GM21619 (cell line): ENCODE results near the gene PLEKHA5.
"Not testable (repeated sequence)": the region's sequence is repeated elsewhere in the genome, so short reads cannot be mapped to it uniquely, and the experiment has no call there.

ENCODE experiments used
- ATAC-seq: cut with Tn5 transposase; IDR thresholded peaks from one replicate; pipeline ENCODE4 v1.9.1; 2021; ENCODE audit not compliant: unreplicated experiment

The PLEKHA5 gene

DNA sequence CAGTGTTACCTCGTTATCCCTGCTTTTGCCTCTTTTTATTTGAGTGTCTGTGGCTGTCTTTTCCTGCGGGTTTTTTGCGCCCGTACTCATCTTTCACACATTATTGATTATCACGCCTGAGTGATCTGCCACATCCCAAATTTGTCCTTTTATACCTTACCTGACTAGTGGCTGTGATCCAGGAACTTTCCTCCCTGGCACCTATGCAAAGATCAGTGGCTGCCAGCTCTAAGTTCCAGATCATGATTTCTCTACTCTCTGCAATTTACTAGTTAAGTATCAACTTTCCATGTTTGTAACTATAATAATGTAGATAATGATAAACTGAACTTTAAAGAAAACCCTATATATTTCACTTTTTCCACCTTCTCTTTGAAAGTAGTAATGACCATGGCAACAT lies 36.9 kb downstream of the PLEKHA5 start:
- ATAC-seq, result no peak

DNA sequence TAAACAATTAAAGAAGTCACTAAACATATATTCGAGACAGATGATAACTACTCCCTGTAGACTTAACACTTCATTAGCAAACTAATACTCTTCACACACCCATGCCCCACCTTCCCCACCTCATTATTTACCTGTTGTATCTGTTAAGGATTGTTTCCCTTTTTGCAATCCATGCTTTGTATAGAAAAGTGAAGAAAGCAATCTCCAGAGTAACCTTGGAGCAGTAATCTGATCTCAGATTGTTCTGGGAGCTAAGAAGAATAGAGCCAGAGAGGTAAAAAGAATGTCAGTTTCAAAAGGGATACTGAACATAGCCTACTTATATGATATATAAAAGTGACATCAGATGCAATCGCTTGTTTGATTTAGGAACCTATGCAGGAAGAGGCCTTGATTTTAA lies 37.4 kb downstream of the PLEKHA5 start:
- no peak for ATAC-seq

DNA sequence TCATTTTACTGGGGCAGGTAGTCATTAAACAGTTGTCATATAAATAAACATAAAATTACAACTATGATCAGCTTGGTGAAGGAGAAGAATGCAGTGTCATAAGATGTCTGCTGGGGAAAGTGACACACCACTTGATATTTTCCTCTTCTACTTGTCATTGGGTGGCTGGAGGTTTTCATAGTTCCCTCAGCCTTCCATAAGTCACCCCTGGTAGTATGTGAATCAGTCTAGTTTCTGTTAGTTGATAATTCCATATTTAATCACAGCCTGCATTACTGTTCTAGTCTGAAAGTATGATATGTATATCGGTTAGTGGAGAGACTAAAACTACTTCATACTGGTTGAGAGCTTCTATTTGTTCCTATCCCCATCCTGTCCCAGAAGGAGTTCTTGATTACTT lies 38.2 kb downstream of the PLEKHA5 start:
- no peak for ATAC-seq

DNA sequence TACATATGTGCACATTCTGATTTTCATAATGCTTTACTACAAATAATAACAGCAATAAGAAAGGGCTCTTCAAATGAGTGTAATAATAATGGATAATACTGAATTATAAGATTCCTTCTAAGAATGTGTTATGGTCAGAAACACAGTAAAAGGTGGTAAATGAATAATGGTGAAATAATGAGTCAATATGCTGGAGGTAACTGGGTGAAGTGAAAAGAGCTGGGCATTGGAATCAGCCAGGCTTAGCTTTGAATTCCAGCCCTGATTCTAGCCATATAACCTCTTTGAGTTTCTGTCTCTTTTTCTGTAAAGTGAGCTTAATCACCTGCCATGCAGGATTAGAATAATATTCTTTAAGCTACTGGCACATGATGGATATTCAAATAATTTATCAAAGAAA lies 39.1 kb downstream of the PLEKHA5 start:
- no peak for ATAC-seq

DNA sequence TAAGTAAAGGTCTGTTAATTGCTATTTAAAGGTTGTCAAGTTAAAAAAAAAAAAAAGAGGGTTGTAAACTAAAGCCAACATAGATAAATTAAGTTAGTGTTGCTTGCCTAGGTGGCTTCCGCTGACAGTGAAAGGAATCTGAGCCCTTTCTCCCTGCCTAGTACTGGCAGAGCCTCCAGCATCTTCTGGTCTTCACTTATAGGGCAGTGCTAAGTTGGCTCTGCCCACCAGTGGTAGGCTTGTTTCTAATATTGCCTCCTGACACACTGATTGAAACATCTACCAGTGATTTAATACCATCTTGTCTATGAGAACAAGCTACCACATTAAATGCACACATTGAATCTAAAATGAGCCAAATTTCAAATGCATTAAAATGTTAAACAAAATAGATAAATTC lies 39.7 kb downstream of the PLEKHA5 start:
- no peak for ATAC-seq

DNA sequence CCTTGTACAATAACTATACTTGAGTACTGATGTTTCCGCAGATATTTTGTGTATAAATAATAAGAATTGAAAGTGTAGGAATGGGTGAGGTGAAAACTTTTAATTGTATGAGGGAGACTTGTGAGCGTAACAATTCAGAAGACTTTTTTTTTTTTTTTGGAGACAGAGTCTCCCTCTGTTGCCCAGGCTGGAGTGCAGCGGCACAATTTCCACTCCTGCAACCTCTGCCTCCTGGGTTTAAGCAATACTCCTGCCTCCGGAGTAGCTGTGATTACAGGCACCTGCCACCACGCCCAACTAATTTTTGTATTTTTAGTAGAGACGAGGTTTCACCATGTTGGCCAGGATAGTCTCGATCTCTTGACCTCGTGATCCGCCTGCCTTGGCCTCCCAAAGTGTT lies 40.8 kb downstream of the PLEKHA5 start:
- not testable (repeated sequence) for ATAC-seq

DNA sequence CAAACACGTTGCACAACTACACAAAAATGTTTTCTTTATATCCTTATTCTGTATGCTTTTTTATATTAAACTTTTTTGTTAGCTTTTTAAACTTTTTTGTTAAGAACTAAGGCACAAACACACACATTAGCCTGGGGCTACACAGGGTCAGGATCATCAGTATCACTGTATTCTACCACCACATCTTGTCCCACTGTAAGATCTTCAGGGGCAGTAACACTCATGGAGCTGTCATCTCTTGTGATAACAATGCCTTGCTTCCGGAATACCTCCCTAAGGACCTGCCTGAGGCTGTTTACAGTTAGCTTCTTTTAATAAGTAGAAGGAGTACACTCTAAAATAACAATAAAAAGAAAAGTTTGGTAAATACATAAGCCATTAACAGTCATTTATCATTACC lies 42.2 kb downstream of the PLEKHA5 start:
- no peak for ATAC-seq

DNA sequence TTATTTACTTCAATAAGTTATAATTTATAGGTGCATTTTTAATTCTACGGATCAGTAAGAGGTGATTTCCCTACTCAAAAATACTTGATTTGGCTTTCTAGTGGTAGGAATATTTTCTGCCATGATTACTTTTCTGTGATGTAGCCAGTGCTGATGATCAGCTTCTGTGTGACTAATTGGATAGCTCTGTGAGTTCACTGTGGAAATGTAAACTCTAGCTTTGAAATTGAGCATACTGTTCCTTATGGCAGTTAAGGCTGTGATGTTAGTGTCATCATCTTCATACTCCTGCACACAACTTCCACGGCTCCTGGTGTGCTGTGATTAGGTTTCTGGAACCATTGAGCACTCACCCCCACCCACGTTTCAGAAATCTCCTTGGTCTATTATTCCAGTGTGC lies 48.2 kb downstream of the PLEKHA5 start:
- ATAC-seq, result no peak

DNA sequence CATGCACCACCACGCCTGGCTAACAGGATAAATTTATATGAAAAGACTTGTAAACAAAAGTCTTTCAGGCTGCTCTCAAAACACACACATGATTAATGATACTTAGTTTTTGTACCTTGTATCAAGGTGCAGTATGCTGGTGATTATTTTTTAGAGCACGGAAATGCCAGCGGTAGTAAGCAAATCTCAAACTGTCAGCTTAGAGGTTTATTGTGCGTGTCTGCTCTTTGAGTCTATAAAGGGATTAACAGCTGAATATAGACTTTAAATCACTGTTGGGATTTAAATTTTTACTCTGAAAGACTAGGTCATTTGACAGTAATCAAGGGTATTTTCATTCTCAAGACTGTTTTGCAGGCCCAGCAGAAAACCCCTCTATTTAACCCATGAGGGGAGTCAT lies 50.5 kb downstream of the PLEKHA5 start:
- no peak for ATAC-seq

DNA sequence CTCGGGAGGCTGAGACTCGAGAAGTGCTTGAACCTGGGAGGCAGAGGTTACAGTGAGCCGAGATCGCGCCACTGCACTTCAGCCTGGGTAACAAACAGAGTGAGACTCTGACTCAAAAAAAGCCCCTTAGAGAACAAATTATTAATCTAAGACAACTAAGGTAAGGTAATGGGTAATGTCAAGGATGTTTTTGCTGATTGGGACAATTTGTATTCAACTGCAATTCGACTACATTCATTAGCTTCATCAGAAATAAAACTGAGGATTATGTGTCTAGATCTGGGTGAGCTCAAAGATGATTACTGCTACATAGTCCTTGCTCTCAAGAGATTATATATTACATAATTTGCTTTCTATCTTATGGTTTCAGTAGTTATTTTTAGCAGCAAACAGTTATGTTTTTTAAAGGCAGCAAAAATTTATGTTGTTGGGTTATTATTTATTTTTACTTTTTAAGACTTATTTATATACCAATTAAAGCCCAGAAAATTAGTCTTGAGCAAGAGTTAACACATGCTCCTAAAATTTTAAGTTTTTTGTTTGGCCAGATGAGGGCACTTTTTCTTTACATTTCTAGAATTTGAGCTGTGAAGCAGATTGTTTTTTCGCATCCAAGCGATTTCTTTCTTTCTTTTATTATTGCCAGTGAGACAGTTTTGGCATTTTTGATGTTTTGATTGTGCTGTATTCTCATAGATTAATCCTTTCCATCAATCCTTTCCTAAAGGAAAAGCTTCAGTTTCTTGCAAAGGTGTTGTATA lies 52.3 kb downstream of the PLEKHA5 start:
- no peak for ATAC-seq

DNA sequence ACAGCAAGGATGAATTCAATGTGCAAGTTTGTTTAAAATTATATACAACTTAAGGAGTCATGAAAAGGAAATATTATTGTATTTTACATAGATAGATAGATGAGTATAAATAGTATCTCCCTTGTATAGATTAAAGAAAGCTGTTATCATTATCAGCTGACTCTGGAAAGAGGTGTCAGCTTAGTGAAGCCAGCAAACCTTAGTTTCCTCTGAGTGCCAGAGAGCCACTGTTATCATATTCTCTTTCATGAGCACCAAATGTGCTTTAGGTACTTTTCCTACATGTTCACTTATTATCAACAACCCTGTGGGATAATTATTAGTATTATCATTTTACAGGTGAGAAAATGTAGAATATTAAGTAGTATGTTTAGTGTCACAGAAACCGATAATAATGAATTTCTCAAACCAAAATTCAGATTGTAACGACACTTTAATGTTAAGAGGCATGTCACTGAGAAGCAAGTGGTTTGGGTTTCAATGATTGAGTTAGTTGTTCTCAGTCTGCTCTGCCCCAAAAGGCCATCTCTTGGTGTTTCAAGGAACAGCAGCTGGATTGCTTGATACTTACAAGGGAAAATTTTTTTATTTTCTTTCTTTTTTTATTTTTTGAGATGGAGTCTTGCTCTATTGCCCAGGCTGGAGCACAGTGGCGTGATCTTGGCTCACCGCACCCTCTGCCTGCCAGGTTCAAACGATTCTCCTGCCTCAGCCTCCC lies 53.7 kb downstream of the PLEKHA5 start:
- ATAC-seq, result no peak

DNA sequence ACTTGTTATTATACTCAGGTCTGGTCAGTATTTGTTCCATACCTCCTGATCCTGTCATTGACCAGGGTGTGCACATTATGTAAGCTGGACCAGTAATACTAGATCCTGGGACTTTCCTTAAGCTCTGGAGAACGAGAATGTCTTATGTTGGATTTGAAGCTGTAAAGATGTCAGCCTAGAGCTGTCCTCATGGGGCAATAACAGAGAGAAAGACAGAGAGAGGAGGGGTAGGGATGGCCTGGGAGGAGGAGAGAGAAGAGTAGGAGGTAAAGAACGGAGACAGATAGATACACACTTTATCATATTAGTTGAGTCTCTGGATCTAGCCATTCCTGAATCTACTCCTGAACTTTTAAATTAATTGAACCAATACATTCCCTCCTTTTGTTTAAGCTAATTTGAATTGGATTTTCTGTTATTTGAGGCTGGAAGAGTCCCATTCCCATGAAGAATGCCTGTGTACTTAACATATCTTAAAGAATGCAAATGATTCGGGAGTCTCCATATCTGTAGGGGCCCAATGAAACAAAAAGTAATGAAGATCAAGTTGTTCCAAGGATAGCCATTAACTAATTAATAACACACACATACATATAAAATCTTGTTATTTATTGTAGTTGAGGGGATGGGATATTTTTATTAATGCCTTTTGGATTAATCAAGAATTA lies 55.9 kb downstream of the PLEKHA5 start:
- ATAC-seq, result no peak

DNA sequence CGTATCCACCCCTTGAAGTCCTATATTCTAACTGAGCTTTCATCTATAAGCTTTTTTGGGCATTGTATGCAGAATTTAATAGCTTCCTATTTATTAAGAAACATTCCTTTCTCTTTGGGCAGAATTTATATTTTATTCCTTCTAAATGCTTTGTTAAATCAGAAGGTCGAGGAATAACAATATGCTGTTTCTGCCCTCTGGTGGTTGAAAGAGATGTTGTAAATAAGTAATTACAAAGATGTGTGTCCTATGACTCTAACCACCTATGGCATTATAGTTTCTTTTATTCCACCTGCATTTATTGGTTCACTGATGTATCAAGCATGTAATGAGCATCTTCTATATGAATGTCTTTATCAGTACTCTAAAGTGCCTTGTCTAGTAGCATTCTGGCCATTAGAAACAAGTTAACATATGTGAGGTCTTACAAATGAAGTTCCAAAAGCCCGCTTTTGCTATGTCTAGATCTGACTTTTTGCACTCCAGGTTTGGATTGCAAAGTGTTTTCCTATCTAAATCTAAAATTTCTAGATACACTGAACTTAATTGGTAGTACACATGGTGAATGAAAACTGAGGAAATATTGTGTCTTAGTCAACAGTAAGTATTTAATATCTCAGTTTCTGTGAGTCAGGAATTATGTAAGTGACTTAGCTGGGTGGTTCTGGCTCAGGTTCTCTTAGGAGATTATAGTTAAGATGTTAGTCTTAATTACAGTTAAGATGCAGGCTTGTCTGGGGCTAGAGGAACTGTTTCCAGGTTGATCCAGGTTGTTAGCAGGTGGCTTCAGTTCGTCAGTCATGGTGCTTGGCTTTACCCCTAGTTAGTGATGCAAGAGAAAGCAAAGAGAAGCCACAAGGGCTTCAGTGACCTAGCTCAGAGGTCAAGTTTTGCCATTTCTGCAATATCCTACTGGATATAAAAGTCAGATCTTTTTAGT lies 57.5 kb downstream of the PLEKHA5 start:
- no peak for ATAC-seq

DNA sequence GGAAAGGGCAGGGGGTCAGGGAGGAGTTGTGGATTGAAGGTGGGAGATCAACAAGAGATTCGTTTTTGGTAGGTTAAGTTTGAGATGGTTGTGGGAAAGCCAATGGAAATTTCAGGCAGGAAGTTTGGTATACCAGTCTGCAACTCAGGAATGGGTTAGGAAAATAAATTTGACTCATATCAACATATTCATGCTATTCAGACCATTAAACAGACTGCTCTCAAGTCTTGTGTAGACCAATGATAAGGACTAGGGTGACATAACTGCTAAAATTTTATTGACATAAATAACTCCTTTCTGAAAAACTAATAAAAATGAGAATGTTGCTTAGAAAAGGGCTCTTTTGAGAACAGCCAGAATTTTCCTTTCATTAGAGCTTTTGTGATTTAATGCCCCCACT lies 60.0 kb downstream of the PLEKHA5 start:
- no peak for ATAC-seq

DNA sequence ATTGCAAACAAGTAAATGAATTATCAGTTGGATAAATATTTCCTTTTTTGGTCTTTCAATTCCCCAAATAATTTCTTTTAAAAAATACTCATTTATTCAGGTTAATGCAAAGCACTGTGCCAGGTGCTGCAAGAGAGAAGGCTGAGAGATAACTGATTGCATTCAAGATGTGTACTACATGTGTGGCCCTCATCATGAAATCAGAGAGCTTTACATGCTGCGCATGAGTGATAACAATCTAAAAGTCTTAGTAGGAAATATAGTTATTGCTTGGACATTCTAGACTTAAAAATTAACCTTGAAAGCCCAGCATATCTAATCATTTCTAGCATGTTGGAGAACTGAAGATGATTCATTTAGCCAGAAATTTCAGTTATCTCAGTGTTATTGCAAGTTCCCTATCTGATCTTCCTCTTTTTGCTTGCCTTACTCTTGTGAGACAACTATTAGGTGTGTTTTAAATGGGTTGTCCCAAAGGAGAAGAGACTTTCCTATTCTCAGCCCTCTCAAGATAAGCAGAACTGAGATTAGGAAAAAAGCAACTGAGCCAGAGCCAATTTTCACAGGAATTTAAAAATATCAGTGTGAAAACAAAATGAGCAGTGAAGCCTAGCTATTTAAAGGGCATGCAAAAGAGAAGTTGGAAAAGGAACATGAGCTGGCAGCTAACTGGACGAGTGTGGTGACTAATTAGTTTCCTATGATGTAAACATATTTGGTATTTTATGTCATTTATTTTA lies 60.9 kb downstream of the PLEKHA5 start:
- ATAC-seq, result no peak

DNA sequence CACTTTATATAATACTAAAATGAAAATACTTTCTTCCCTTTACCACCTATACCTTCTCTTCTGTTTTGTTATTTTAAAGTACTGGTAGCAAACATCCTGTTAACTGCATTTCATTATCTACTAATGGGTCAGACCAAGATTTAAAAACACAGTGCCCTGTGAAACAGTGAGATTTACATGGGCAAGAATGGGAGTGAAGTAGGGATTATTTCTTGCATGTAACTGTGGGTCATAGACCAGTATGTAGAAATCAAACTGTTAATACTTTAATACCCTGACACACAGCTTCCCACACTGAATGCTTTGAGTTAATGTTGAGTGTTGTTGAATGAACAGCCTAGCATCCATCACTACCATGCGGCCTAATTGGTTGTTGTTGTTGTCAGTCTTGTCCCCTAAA lies 61.6 kb downstream of the PLEKHA5 start:
- ATAC-seq, result no peak

DNA sequence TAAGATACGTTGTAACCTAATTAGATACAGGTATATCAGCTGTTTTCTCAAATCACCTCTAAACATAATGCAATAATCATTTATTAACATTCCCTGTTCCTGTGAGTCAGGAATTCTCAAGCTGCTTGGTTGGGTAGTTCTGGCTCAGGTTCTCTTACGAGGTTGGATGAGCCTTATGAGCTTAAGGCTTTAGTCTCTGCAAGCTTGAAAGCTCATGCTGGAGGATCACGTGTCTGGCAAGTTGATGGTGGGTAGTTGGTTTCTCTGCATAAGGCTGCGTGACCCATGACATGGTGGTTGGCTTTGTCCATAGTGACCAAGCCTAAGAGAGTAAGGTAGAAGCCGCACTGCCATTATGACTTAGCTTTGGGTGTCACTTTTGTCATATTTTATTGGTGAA lies 62.0 kb downstream of the PLEKHA5 start:
- no peak for ATAC-seq

DNA sequence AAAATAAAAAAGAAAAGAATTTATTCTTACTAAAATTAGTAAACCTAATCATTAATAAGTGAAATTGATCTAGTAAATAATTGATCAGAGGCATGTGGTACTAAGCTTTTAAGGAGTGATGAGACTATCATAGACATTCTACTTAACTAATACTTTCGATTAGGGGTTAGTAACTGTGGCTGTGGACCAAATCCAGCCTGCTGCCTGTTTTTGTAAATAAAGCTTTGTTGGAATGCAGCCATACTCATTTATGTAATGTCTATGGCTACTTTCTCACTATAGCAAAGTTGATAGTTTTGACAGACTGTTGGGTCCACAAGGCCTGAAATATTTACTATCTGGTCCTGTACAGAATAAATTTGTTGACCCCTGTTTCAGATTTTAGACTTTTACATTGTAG lies 63.2 kb downstream of the PLEKHA5 start:
- no peak for ATAC-seq

DNA sequence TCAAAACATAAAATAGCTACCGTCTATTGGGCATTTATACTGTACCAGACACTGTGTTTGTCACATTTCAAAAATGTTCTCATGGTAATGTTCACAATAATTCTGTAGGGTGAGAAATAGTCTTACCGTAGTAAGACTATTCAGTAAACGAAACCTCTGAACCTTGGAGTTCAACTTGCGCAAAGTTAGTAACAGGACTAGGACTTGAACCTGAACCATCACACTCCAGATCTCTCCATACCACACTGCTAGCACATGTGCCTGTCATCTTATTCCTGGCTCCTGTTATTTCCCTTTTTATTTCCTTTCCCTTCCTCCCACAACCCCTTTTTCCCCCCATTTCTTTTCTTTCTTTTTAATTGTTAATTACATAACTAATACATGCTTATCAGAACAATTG lies 65.4 kb downstream of the PLEKHA5 start:
- no peak for ATAC-seq

DNA sequence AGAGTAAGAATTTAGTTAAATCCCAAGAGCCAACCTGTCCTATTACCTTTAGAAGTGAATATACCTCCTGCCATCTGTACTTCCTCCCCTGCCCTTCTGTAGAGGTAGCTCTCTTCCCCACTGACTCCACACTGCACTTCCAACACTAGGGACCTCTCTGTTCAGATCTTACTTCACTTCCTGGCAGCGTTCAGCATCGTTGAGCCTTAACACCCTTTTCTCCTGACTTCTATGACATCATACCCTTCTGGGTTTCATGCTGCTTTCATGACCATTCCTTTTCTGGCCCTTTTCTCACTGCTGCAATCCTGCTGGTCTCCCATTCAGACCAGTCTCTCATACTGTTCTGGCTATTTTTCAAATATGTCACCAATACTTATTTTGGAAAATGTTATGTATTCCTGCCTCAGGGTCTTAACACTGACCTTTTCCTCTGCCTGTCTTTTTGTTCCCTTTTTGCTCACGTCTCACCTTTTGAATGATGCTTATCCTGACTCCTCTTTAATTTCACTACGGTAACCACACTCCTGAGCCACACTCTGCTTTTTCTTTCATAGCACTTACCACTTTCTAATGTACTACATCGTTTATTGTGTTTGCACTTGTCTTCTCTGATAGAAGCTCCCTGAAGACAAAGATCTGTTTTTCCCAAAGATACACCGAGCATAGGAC lies 67.6 kb downstream of the PLEKHA5 start:
- no peak for ATAC-seq
